ENCODE measurements around the gene XRRA1.

GRCh38 chr11:74839971-74840370 is 108.9 kb downstream of the XRRA1 start:
- TF ChIP-seq, protein P1, sequence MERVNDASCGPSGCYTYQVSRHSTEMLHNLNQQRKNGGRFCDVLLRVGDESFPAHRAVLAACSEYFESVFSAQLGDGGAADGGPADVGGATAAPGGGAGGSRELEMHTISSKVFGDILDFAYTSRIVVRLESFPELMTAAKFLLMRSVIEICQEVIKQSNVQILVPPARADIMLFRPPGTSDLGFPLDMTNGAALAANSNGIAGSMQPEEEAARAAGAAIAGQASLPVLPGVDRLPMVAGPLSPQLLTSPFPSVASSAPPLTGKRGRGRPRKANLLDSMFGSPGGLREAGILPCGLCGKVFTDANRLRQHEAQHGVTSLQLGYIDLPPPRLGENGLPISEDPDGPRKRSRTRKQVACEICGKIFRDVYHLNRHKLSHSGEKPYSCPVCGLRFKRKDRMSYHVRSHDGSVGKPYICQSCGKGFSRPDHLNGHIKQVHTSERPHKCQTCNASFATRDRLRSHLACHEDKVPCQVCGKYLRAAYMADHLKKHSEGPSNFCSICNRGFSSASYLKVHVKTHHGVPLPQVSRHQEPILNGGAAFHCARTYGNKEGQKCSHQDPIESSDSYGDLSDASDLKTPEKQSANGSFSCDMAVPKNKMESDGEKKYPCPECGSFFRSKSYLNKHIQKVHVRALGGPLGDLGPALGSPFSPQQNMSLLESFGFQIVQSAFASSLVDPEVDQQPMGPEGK (CRISPR knock-in tag; IDR thresholded peaks at IDR 0.05; ENCODE audit: borderline replicate concordance): no peak
- TF ChIP-seq CSDC2 (CRISPR knock-in tag; IDR thresholded peaks at IDR 0.05) (no peak), TCF4 (CRISPR knock-in tag; IDR thresholded peaks at IDR 0.05; ENCODE audit: borderline replicate concordance) (no peak), ARNTL (CRISPR knock-in tag; IDR thresholded peaks at IDR 0.05; ENCODE audit: borderline replicate concordance, low read depth) (no peak), RARB (CRISPR knock-in tag; IDR thresholded peaks at IDR 0.05) (no peak), ZFP3 (CRISPR knock-in tag; IDR thresholded peaks at IDR 0.05) (no peak), ZNF565 (CRISPR knock-in tag; conservative IDR thresholded peaks at IDR 0.05; ENCODE audit: low read depth) (no peak), CREB5 (CRISPR knock-in tag; IDR thresholded peaks at IDR 0.05; ENCODE audit: low read depth) (no peak), ZFP30 (CRISPR knock-in tag; IDR thresholded peaks at IDR 0.05) (no peak), ZC3H10 (CRISPR knock-in tag; IDR thresholded peaks at IDR 0.05) (no peak), GLIS3 (CRISPR knock-in tag; IDR thresholded peaks at IDR 0.05) (no peak), TOX (CRISPR knock-in tag; IDR thresholded peaks at IDR 0.05; ENCODE audit: borderline replicate concordance) (no peak), SNAI2 (CRISPR knock-in tag; IDR thresholded peaks at IDR 0.05) (no peak)
- TF ChIP-seq, protein P2, sequence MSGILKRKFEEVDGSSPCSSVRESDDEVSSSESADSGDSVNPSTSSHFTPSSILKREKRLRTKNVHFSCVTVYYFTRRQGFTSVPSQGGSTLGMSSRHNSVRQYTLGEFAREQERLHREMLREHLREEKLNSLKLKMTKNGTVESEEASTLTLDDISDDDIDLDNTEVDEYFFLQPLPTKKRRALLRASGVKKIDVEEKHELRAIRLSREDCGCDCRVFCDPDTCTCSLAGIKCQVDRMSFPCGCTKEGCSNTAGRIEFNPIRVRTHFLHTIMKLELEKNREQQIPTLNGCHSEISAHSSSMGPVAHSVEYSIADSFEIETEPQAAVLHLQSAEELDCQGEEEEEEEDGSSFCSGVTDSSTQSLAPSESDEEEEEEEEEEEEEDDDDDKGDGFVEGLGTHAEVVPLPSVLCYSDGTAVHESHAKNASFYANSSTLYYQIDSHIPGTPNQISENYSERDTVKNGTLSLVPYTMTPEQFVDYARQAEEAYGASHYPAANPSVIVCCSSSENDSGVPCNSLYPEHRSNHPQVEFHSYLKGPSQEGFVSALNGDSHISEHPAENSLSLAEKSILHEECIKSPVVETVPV (CRISPR knock-in tag; IDR thresholded peaks at IDR 0.05): no peak

All from SK-N-SH treated with all-trans-retinoic acid at 6 μM for 48 hours (cell line).